HG02759 (cell line): Measurements from ENCODE around the gene INHBB.
"Not testable (repeated sequence)": the region's sequence is repeated elsewhere in the genome, so short reads cannot be mapped to it uniquely, and the experiment has no call there.

Experiments
- ATAC-seq: cut with Tn5 transposase; IDR thresholded peaks from one replicate; pipeline ENCODE4 v1.9.1; 2021; ENCODE audit warnings: mild to moderate bottlenecking, moderate library complexity; ENCODE audit not compliant: unreplicated experiment

INHBB gene

DNA sequence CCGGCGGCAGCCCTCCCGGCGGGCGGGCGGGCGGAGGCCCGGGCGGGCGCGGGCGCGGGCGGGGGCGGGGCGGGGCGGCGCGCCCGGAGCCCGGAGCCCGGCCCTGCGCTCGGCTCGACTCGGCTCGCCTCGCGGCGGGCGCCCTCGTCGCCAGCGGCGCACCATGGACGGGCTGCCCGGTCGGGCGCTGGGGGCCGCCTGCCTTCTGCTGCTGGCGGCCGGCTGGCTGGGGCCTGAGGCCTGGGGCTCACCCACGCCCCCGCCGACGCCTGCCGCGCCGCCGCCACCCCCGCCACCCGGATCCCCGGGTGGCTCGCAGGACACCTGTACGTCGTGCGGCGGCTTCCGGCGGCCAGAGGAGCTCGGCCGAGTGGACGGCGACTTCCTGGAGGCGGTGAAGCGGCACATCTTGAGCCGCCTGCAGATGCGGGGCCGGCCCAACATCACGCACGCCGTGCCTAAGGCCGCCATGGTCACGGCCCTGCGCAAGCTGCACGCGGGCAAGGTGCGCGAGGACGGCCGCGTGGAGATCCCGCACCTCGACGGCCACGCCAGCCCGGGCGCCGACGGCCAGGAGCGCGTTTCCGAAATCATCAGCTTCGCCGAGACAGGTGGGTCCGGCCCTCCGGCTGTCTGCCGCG lies at the start of gene INHBB:
INHBB (plus strand) TSS at position 111 of the 641 bp plus-strand sequence; CDS start at position 164, 53 bp downstream.
- no peak for ATAC-seq

GRCh38 chr2:120298173-120298835 lies 47.6 kb upstream of the INHBB start:
- ATAC-seq, result no peak

GRCh38 chr2:120299004-120299403 lies 46.9 kb upstream of the INHBB start:
- ATAC-seq, result no peak

- ATAC-seq, result no peak
Measured at GRCh38 chr2:120299561-120299960, 46.4 kb upstream of the INHBB start.

GRCh38 chr2:120300385-120300784 lies 45.6 kb upstream of the INHBB start:
- ATAC-seq, result no peak

DNA sequence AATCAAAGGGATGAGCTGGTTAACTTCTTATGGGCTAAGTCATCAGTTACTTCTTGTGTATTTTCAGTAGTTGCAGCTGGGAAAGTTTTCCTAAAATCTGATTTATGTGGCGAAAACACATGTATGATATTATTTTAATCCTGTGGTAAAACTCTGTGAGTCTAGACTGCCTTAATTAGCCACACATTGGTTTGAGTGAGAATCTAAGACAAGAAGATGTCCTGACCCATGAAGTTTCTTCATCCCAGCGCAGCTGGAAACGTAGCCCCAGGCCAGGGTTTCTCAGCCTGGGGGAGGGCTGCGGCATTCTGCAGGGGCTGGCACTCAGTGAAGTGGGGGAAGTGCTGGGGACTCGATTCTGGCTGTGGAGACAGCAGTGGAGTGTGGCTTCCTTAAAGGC lies 44.7 kb upstream of the INHBB start:
- no peak for ATAC-seq

- no peak for ATAC-seq
Measured at GRCh38 chr2:120302301-120302700, 43.6 kb upstream of the INHBB start.

- ATAC-seq, result no peak
Measured at GRCh38 chr2:120303177-120303576, 42.8 kb upstream of the INHBB start.

DNA sequence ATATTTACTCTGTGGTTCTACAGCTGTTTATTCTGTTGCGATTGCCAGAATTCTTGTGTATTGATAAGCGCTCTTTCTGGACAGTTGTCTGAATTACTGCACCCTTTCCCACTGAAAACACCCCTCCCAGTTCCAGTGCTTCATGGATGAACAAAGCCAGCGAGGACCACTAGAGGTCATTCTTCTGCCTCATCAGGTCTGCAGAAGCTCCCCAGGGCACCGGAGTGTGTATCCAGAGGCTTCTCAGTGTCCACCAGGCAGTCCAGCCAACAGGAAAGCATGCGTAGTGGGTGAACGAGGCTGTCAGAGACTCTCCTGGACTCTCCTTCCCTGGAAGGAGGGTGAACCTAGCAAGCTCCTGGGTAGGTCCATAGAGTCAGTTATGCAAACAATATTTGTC lies 40.6 kb upstream of the INHBB start:
- no peak for ATAC-seq

DNA sequence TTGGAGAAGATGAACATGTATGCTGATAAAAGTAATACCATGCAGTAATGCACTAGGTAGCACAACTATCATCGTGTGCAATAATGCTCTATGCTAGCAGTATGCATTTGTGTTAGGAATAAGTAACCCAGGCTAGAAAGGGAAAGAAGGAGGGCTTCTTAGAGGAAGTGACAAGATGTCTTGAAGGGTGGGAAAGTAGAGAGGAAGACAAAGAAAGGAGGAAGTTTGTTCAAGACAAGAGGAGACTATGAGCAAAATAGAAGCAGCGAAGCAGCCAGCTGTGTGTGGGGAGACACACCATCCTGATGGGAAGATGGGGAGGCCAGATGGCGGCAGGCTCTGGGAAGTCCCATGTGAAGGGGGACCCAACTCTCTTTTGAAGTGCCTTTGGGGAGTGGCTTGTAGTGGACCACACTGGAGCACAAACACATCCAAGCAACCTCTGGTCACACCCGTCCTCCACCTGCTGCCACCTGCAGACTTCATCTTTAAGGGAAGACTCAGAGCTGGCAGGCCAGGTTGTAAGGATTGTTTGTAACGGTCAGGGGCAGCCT lies 39.9 kb upstream of the INHBB start:
- ATAC-seq, result no peak

DNA sequence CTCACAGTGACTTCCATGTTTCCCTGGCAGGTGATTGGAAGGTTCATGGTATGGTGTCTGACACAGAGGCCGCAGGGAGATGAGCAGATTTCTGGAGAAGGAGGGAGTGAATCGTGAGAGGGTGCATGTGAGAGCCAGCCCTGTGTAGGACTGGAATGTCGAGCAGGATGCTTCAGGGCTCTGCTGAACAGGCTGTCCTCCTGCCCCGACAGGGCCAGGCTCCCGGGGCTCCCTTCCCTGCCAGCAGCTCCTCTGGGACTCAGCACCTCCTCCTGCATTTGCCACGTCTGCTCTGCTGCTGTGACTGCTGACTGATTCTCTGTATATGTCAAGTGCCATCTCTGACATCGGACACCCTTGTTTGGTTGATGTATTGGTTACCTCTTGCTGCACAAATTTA lies 38.5 kb upstream of the INHBB start:
- ATAC-seq, result no peak

DNA sequence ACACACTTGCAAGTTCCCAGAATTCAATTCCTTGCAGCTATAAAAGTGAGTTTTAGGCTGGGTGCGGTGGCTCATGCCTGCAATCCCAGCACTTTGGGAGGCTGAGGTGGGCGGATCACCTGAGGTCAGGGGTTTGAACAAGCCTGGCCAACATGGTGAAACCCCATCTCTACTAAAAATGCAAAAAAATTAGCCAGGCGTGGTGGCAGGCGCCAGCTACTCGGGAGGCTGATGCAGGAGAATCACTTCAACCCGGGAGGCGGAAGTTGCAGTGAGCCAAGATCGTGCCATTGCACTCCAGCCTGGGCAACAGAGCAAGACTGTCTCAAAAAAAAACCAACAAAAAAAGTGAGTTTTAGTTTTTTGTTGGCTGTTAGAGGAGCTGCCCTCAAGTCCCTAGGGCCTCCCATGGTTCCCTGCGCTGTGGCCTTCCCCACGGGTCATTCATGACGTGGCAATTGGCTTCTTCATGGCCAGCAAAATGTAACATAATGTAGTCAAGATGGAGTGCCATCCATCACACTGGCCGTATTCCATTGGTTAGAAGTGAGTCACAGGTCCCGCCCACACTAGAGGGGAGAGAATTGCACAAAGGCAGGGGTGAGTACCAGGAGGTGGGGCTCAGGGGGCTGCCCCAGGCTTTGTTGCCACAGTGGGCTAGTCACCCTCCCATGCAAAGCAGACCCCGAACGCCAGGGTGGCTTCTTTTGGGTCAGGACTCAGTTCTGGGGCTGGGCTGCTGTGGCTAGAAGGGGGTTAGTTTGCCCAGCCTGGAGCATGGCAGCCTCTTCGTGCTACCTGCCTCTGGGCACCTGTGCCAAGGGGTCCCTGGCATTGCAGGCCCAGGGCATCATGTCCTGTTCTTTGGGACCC lies 37.7 kb upstream of the INHBB start:
- ATAC-seq, result peak; percentile 43

GRCh38 chr2:120310136-120310535 lies 35.8 kb upstream of the INHBB start:
- peak; percentile 56 for ATAC-seq

GRCh38 chr2:120310841-120311240 lies 35.1 kb upstream of the INHBB start:
- not testable (repeated sequence) for ATAC-seq

DNA sequence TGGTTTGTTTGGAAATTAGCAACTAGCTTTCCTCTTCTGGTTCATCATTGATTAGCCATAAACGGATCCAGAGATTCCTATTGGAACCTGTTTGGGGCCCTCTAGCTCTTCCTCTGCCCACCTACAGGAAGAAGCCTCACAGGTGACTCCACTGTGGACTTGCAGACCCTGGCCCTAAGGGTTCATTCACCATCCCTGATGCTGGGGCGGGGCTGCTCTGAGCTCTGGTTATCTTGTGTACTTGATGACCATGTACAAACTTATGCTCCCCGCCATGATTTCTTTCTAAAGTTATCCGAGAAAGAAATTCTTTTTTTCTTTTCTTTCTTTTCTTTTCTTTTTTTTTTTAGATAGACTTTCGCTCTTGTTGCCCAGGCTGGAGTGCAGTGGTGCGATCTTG lies 33.9 kb upstream of the INHBB start:
- ATAC-seq, result no peak

- ATAC-seq, result peak; percentile 46
Measured at GRCh38 chr2:120312860-120313694, 32.9 kb upstream of the INHBB start.

DNA sequence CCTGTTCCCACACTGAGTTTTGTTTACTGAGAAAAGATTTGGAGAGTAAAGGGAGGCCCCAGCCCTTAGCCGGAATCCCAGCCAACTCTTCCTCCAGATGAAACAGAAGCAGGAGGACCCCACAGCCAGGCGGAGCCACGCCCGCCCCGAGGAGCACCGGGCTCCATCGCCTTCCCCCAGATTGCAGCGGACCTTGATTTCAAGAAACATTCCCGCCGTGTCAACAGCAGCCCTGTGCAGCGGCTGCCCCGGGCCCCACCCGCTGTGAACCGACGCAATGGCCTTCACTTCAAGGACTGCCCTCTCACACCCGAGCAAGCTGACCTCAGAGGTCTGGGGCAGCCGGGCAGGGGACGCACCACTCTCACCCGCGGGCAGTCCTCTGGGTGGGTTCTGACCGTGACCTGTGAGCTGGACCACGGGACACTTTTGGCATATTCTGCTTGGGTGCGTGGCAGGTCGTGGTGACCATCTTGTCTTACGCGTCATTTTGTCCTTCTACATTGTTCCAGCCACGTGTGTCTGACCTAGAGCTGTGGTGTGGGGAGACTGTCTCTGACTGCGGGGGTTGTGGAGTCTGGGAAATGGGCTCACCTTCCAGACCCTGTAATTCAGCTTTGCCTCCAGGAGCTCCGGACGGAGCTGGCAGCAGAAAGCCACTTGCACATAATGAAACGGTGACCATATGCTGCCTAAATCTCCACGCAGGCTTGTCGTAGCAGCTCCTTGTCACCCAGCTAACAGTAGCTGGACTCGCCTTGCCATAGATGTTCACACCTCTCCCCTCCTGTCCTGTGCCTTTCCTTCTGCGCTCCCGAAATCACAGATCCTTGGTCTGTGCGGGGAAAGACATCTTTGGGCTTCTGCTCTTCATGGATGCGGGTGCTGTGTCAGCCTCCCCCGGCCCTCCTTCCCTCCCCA lies 32.0 kb upstream of the INHBB start:
- no peak for ATAC-seq

GRCh38 chr2:120314690-120315366 lies 31.1 kb upstream of the INHBB start:
- ATAC-seq, result no peak
